Chondrocyte (in vitro differentiated cells): ENCODE results near the gene TLR10. TPM values are rescaled to one million over a fixed set of nuclear protein-coding genes. Genes with fewer than 3 reads are reported as not detected.

Source experiments
- DNase-seq: peaks from one replicate; pipeline ENCODE4 v3.0.0; 2021; ENCODE audit warnings: mixed read lengths, low spot score
- H3K27ac Mint-ChIP-seq: one replicate; pipeline ENCODE4 v1.8.0; 2021; ENCODE audit warnings: mild to moderate bottlenecking, moderate library complexity, mixed read lengths; ENCODE audit not compliant: unreplicated experiment
- H3K27me3 Mint-ChIP-seq: 2 replicates; pipeline ENCODE4 v1.8.0; 2021; ENCODE audit warnings: low read depth, mixed read lengths
- H3K36me3 Mint-ChIP-seq: 2 replicates; pipeline ENCODE4 v1.8.0; 2021; ENCODE audit warnings: low read depth, mixed read lengths
- H3K4me1 Mint-ChIP-seq: 2 replicates; pipeline ENCODE4 v1.8.0; 2021; ENCODE audit warnings: low read depth, mild to moderate bottlenecking, mixed read lengths
- H3K4me3 Mint-ChIP-seq: one replicate; pipeline ENCODE4 v1.8.0; 2021; ENCODE audit warnings: mild to moderate bottlenecking, moderate library complexity, mixed read lengths; ENCODE audit not compliant: unreplicated experiment
- H3K9me3 Mint-ChIP-seq: 2 replicates; pipeline ENCODE4 v1.8.0; 2021; ENCODE audit warnings: low read depth, mixed read lengths
- CTCF ChIP-seq: fragments of 200-600 bp; sonication (generic); IDR thresholded peaks from 2 replicates; pipeline ENCODE4 v1.5.0; 2021; ENCODE audit warnings: antibody characterized with exemption, mild to moderate bottlenecking, moderate library complexity
- total RNA-seq: library from RNA; stranded (reverse); gene quantifications from 3 replicates; pipeline ENCODE4 v1.2.1, GENCODE V29; 2021

The TLR10 gene
- total RNA-seq, 1 donor from 2014 or later: not detected

- H3K4me3 Mint-ChIP-seq: no peak overlapping the region
- H3K9me3 Mint-ChIP-seq: no peaks in the 10 kb centered on the region
- no peak for TF ChIP-seq CTCF
- no peaks in the 10 kb centered on the region for H3K27me3 Mint-ChIP-seq
- peaks cover 4% of the 10 kb centered on the region for H3K4me1 Mint-ChIP-seq
- no peak overlapping the region for H3K27ac Mint-ChIP-seq
- H3K36me3 Mint-ChIP-seq: no peaks in the 10 kb centered on the region
- no peak for DNase-seq
Measured at GRCh38 chr4:38762560-38762959, 20.2 kb downstream of the TLR10 start.

DNA sequence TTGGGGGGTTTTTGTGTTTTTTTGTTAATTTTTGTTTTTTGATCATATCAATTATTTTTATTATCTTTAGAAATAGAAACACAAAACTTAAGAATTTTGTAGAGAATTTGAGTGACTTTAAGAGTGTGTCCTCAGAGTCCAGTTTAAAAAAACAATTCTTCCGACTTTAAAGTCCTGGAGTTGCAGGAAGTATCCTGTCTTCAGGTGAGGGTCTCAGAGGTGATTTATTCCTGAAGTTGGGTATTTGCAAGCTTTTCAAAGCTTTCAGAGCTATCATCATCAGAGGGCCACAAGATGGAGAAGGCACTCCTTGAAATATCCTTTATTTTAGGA, 23.0 kb downstream of the TLR10 start:
- Mint-ChIP-seq H3K4me1 (peaks cover 4% of the 10 kb centered on the region), H3K9me3 (no peaks in the 10 kb centered on the region), H3K27ac (no peak overlapping the region), H3K27me3 (no peaks in the 10 kb centered on the region), H3K36me3 (no peaks in the 10 kb centered on the region), H3K4me3 (no peak overlapping the region)
- no peak for TF ChIP-seq CTCF
- DNase-seq: no peak

GRCh38 chr4:38759113-38759789, 23.5 kb downstream of the TLR10 start:
- H3K4me3 Mint-ChIP-seq: peak overlapping the region; percentile 51
- H3K27ac Mint-ChIP-seq: peak overlapping the region; percentile 59
- no peaks in the 10 kb centered on the region for H3K36me3 Mint-ChIP-seq
- peak; percentile 97 for TF ChIP-seq CTCF
- H3K4me1 Mint-ChIP-seq: peaks cover 4% of the 10 kb centered on the region
- DNase-seq: no peak
- H3K27me3 Mint-ChIP-seq: no peaks in the 10 kb centered on the region
- no peaks in the 10 kb centered on the region for H3K9me3 Mint-ChIP-seq

DNA sequence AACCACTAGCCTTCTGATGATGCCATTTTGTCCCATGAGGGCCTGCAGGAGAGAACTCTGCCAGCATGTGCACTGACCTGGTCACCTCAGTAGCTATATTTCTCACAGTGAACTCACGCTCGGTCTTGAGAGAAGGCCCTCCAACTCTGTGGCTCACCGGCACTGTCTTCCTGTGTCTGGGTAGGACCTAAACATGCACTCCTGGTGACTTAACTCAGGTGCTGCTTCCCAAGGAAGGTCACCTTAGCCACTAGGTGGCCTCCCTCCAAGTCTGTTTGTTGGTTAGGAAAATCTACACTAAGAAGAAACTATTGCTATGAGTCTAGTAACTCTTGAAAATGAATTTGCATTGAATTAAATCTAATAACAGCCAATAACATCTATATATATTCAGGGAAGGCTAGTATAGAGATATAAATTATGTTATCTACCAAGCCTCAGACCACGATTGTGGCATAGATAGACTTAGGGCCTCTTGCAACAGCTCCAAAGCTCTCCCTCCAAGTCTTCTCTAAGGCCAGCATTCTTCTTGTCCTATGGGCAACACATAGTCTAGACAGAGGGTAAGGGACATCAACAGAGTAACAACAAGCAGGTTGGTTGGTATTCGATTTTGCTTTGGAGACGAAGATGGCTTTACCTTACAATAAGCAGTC, 24.7 kb downstream of the TLR10 start:
- Mint-ChIP-seq H3K27ac (no peak overlapping the region), H3K36me3 (no peaks in the 10 kb centered on the region), H3K27me3 (no peaks in the 10 kb centered on the region), H3K4me3 (no peak overlapping the region), H3K4me1 (peaks cover 4% of the 10 kb centered on the region), H3K9me3 (no peaks in the 10 kb centered on the region)
- no peak for DNase-seq
- peak; percentile 44 for TF ChIP-seq CTCF

GRCh38 chr4:38752941-38753806, 29.6 kb downstream of the TLR10 start:
- Mint-ChIP-seq H3K4me3 (no peak overlapping the region), H3K36me3 (no peaks in the 10 kb centered on the region), H3K4me1 (no peaks in the 10 kb centered on the region), H3K9me3 (no peaks in the 10 kb centered on the region), H3K27ac (no peak overlapping the region), H3K27me3 (no peaks in the 10 kb centered on the region)
- TF ChIP-seq CTCF: no peak
- no peak for DNase-seq
